Ectodermal cell (in vitro differentiated cells): Measurements from ENCODE around the gene HERC3.
"Not testable (repeated sequence)": the region's sequence is repeated elsewhere in the genome, so short reads cannot be mapped to it uniquely, and the experiment has no call there.

Source experiments
- H3K27ac ChIP-seq: 2 replicates; pipeline ENCODE4 v1.7.0; 2013; ENCODE audit warnings: mild to moderate bottlenecking, low read depth, low read length; ENCODE audit not compliant: insufficient read depth, poor library complexity, severe bottlenecking
- H3K27me3 ChIP-seq: 2 replicates; pipeline ENCODE4 v1.7.0; 2013; ENCODE audit warnings: mild to moderate bottlenecking, low read length; ENCODE audit not compliant: insufficient read depth, control insufficient read depth, poor library complexity, severe bottlenecking
- H3K36me3 ChIP-seq: one replicate; pipeline ENCODE4 v1.7.0; 2013; ENCODE audit warnings: low read length; ENCODE audit not compliant: control insufficient read depth, insufficient read depth
- H3K4me1 ChIP-seq: one replicate; pipeline ENCODE4 v1.7.0; 2013; ENCODE audit warnings: low read length; ENCODE audit not compliant: control insufficient read depth, insufficient read depth
- H3K4me3 ChIP-seq: 2 replicates; pipeline ENCODE4 v1.7.0; 2013; ENCODE audit warnings: low read depth, low read length, control low read depth; ENCODE audit not compliant: insufficient read depth
- H3K9me3 ChIP-seq: 2 replicates; pipeline ENCODE4 v1.7.0; 2013; ENCODE audit warnings: mild to moderate bottlenecking, low read length, moderate library complexity; ENCODE audit not compliant: control insufficient read depth
- WGBS, 2 experiments: methylation state at CpG; one replicate each; pipeline ENCODE4 v1.1.7; 2013; ENCODE audit warnings: missing lambda C conversion rate in 2 of 2; 5-methylcytosine and 5-hydroxymethylcytosine counted together

Gene HERC3

GRCh38 chr4:88606832-88607231 is 14.6 kb downstream of the HERC3 start:
- H3K4me1 ChIP-seq = no peaks in the 10 kb centered on the region
- no peaks in the 10 kb centered on the region for H3K27me3 ChIP-seq
- H3K9me3 ChIP-seq = no peaks in the 10 kb centered on the region
- H3K4me3 ChIP-seq = no peak overlapping the region
- 90 to 97% methylated on average over 1 of the region's 1 CpG for WGBS, 2 experiments
- H3K36me3 ChIP-seq = no peaks in the 10 kb centered on the region
- no peak overlapping the region for H3K27ac ChIP-seq

GRCh38 chr4:88609387-88609786 is 17.1 kb downstream of the HERC3 start:
- no peaks in the 10 kb centered on the region for H3K36me3 ChIP-seq
- 94 to 95% methylated on average over 3 of the region's 3 CpGs for WGBS, 2 experiments
- no peak overlapping the region for H3K4me3 ChIP-seq
- H3K27me3 ChIP-seq = no peaks in the 10 kb centered on the region
- no peaks in the 10 kb centered on the region for H3K9me3 ChIP-seq
- H3K27ac ChIP-seq = no peak overlapping the region
- H3K4me1 ChIP-seq = no peaks in the 10 kb centered on the region

GRCh38 chr4:88609794-88610193 is 17.5 kb downstream of the HERC3 start:
- not testable (repeated sequence) for H3K4me1 ChIP-seq, H3K4me3 ChIP-seq, H3K9me3 ChIP-seq, H3K27ac ChIP-seq, H3K36me3 ChIP-seq, H3K27me3 ChIP-seq
- 93 to 94% methylated on average over 5 of the region's 5 CpGs for WGBS, 2 experiments

- WGBS, 2 experiments = 88 to 93% methylated on average over 5 of the region's 5 CpGs
- Histone ChIP-seq H3K36me3 (no peaks in the 10 kb centered on the region), H3K4me3 (no peak overlapping the region), H3K27me3 (no peaks in the 10 kb centered on the region), H3K4me1 (no peaks in the 10 kb centered on the region), H3K9me3 (no peaks in the 10 kb centered on the region), H3K27ac (no peak overlapping the region)
Observed at GRCh38 chr4:88610771-88611170, 18.5 kb downstream of the HERC3 start.

- no peaks in the 10 kb centered on the region for H3K9me3 ChIP-seq
- no peaks in the 10 kb centered on the region for H3K27me3 ChIP-seq
- no peak overlapping the region for H3K4me3 ChIP-seq
- no peaks in the 10 kb centered on the region for H3K36me3 ChIP-seq
- no peak overlapping the region for H3K27ac ChIP-seq
- 47 to 50% methylated on average over 5 of the region's 5 CpGs for WGBS, 2 experiments
- no peaks in the 10 kb centered on the region for H3K4me1 ChIP-seq
Observed at GRCh38 chr4:88613417-88613875, 21.2 kb downstream of the HERC3 start.

GRCh38 chr4:88614058-88614457 is 21.8 kb downstream of the HERC3 start:
- WGBS, 2 experiments = 100% methylated on average over 1 of the region's 1 CpG; no CpG with 5 or more reads in 1 of the 2 experiments
- no peaks in the 10 kb centered on the region for H3K9me3 ChIP-seq
- H3K27me3 ChIP-seq = no peaks in the 10 kb centered on the region
- no peak overlapping the region for H3K27ac ChIP-seq
- no peaks in the 10 kb centered on the region for H3K36me3 ChIP-seq
- no peak overlapping the region for H3K4me3 ChIP-seq
- H3K4me1 ChIP-seq = no peaks in the 10 kb centered on the region

GRCh38 chr4:88616275-88617150 is 24.2 kb downstream of the HERC3 start:
- no peaks in the 10 kb centered on the region for H3K27me3 ChIP-seq
- WGBS, 2 experiments = 89 to 92% methylated on average over 4 of the region's 4 CpGs
- no peaks in the 10 kb centered on the region for H3K36me3 ChIP-seq
- no peak overlapping the region for H3K27ac ChIP-seq
- H3K4me3 ChIP-seq = no peak overlapping the region
- H3K4me1 ChIP-seq = no peaks in the 10 kb centered on the region
- H3K9me3 ChIP-seq = no peaks in the 10 kb centered on the region

GRCh38 chr4:88618782-88619485 is 26.7 kb downstream of the HERC3 start:
- Histone ChIP-seq H3K4me1 (no peaks in the 10 kb centered on the region), H3K9me3 (no peaks in the 10 kb centered on the region), H3K27ac (no peak overlapping the region), H3K27me3 (no peaks in the 10 kb centered on the region), H3K36me3 (no peaks in the 10 kb centered on the region), H3K4me3 (no peak overlapping the region)
- 89 to 97% methylated on average over 2 to 3 of the region's 3 CpGs for WGBS, 2 experiments

GRCh38 chr4:88619971-88620370 is 27.7 kb downstream of the HERC3 start:
- H3K27me3 ChIP-seq = no peaks in the 10 kb centered on the region
- 90% methylated on average over 1 of the region's 1 CpG; no CpG with 5 or more reads in 1 of the 2 experiments for WGBS, 2 experiments
- H3K4me1 ChIP-seq = no peaks in the 10 kb centered on the region
- H3K4me3 ChIP-seq = no peak overlapping the region
- H3K9me3 ChIP-seq = no peaks in the 10 kb centered on the region
- H3K36me3 ChIP-seq = no peaks in the 10 kb centered on the region
- H3K27ac ChIP-seq = no peak overlapping the region

- Histone ChIP-seq H3K9me3 (no peaks in the 10 kb centered on the region), H3K4me3 (no peak overlapping the region), H3K27ac (no peak overlapping the region), H3K27me3 (no peaks in the 10 kb centered on the region), H3K4me1 (no peaks in the 10 kb centered on the region), H3K36me3 (no peaks in the 10 kb centered on the region)
- WGBS, 2 experiments = 93 to 96% methylated on average over 1 to 2 of the region's 2 CpGs
Observed at GRCh38 chr4:88621763-88622327, 29.6 kb downstream of the HERC3 start.
